HFFc6 (cell line): Measurements from ENCODE around the gene C1QTNF7. TPM values are rescaled to one million over a fixed set of nuclear protein-coding genes. Genes with fewer than 3 reads are reported as not detected.
A peak's percentile ranks its signal among the peaks of the same experiment; 100 is the strongest.

Experiments
- DNase-seq: peaks from one replicate; pipeline ENCODE4 v3.0.0-alpha.2; 2018
- H3K27ac Mint-ChIP-seq: 2 replicates; pipeline ENCODE4 v1.8.0; 2020; ENCODE audit warnings: mild to moderate bottlenecking, mixed read lengths
- H3K27me3 Mint-ChIP-seq: 2 replicates; pipeline ENCODE4 v1.8.0; 2021; ENCODE audit warnings: mild to moderate bottlenecking, moderate library complexity, mixed read lengths; ENCODE audit not compliant: insufficient read depth
- H3K36me3 Mint-ChIP-seq: 2 replicates; pipeline ENCODE4 v1.8.0; 2021; ENCODE audit warnings: low read depth, mixed read lengths
- H3K4me1 Mint-ChIP-seq: 2 replicates; pipeline ENCODE4 v1.8.0; 2020; ENCODE audit warnings: low read depth, mixed read lengths
- H3K4me3 Mint-ChIP-seq: 2 replicates; pipeline ENCODE4 v1.8.0; 2020; ENCODE audit warnings: mild to moderate bottlenecking, moderate library complexity, mixed read lengths
- H3K9me3 Mint-ChIP-seq: 2 replicates; pipeline ENCODE4 v1.8.0; 2020; ENCODE audit warnings: mild to moderate bottlenecking, mixed read lengths
- CTCF ChIP-seq: fragments of 200-600 bp; sonication (generic); IDR thresholded peaks from 2 replicates; pipeline ENCODE4 v1.5.0; 2021; ENCODE audit warnings: antibody characterized with exemption, mild to moderate bottlenecking
- total RNA-seq, 6 experiments: library from RNA; stranded (reverse); fragmentation: NEBNext Ultra II Directional; extraction: Animal tissue kit (Norgen Biotek cat#: 25700); gene quantifications; 2 replicates in 1 of 6; 3 replicates in 5 of 6; pipeline ENCODE4 v1.2.3, GENCODE V29; 2021

Gene C1QTNF7
- total RNA-seq, 6 experiments from 2014 or later = 0.15 TPM; not detected in 5

GRCh38 chr4:15418956-15419355 lies 8.9 kb upstream of the C1QTNF7 start:
- H3K4me1 Mint-ChIP-seq = peaks cover 25% of the 10 kb centered on the region
- no peak overlapping the region for H3K27ac Mint-ChIP-seq

GRCh38 chr4:15420642-15421041 lies 7.2 kb upstream of the C1QTNF7 start:
- no peak overlapping the region for H3K4me3 Mint-ChIP-seq
- peak; percentile 67 for DNase-seq
- peaks cover 2% of the 10 kb centered on the region for H3K27me3 Mint-ChIP-seq
- H3K27ac Mint-ChIP-seq = no peak overlapping the region; the same call in 1 of the 2 replicates
- TF ChIP-seq CTCF = 0 out of 2 replicates have a peak, but pooled peaks have one; percentile 22
- peaks cover 13% of the 10 kb centered on the region for H3K4me1 Mint-ChIP-seq
- H3K9me3 Mint-ChIP-seq = no peaks in the 10 kb centered on the region
- no peaks in the 10 kb centered on the region for H3K36me3 Mint-ChIP-seq

More at GRCh38 chr4:15418956-15419355, 8.9 kb upstream of the C1QTNF7 start:
- H3K4me3 Mint-ChIP-seq = no peak overlapping the region
- DNase-seq = no peak
- no peaks in the 10 kb centered on the region; the same call in none of the 2 replicates for H3K27me3 Mint-ChIP-seq
- H3K36me3 Mint-ChIP-seq = no peaks in the 10 kb centered on the region
- H3K9me3 Mint-ChIP-seq = no peaks in the 10 kb centered on the region
- TF ChIP-seq CTCF = no peak

GRCh38 chr4:15423285-15423711 lies 4.5 kb upstream of the C1QTNF7 start:
- TF ChIP-seq CTCF = no peak
- no peaks in the 10 kb centered on the region for H3K36me3 Mint-ChIP-seq

GRCh38 chr4:15425520-15425919 lies 2.3 kb upstream of the C1QTNF7 start:
- Mint-ChIP-seq H3K4me1 (peaks cover 7% of the 10 kb centered on the region), H3K27ac (no peak overlapping the region), H3K9me3 (no peaks in the 10 kb centered on the region), H3K4me3 (no peak overlapping the region), H3K36me3 (no peaks in the 10 kb centered on the region), H3K27me3 (peaks cover 5% of the 10 kb centered on the region)
- no peak for TF ChIP-seq CTCF
- DNase-seq = no peak

More at GRCh38 chr4:15423285-15423711, 4.5 kb upstream of the C1QTNF7 start:
- peaks cover 13% of the 10 kb centered on the region for H3K4me1 Mint-ChIP-seq
- no peak overlapping the region for H3K4me3 Mint-ChIP-seq
- H3K9me3 Mint-ChIP-seq = no peaks in the 10 kb centered on the region
- H3K27me3 Mint-ChIP-seq = peaks cover 5% of the 10 kb centered on the region
- DNase-seq = no peak
- H3K27ac Mint-ChIP-seq = no peak overlapping the region

GRCh38 chr4:15427161-15427560 lies 672 bp upstream of the C1QTNF7 start:
- Mint-ChIP-seq H3K27me3 (peaks cover 7% of the 10 kb centered on the region), H3K9me3 (peaks cover 4% of the 10 kb centered on the region; the same call in 1 of the 2 replicates), H3K4me1 (no peaks in the 10 kb centered on the region), H3K36me3 (no peaks in the 10 kb centered on the region), H3K4me3 (no peak overlapping the region), H3K27ac (no peak overlapping the region)
- no peak for DNase-seq
- TF ChIP-seq CTCF = no peak

- Mint-ChIP-seq H3K4me3 (no peak overlapping the region), H3K27ac (no peak overlapping the region), H3K9me3 (peaks cover 4% of the 10 kb centered on the region; the same call in 1 of the 2 replicates), H3K27me3 (peaks cover 7% of the 10 kb centered on the region), H3K4me1 (no peaks in the 10 kb centered on the region), H3K36me3 (no peaks in the 10 kb centered on the region)
- TF ChIP-seq CTCF = no peak
- DNase-seq = no peak
Observed at GRCh38 chr4:15428611-15429010, 778 bp downstream of the C1QTNF7 start.
